Endodermal cell (in vitro differentiated cells): Measurements from ENCODE around the gene SUOX. TPM values are rescaled to one million over a fixed set of nuclear protein-coding genes. Genes with fewer than 3 reads are reported as not detected.
"Not testable (repeated sequence)": the region's sequence is repeated elsewhere in the genome, so short reads cannot be mapped to it uniquely, and the experiment has no call there.

Source experiments
- DNase-seq: peaks from one replicate; pipeline ENCODE4 v3.0.0-alpha.2; 2017
- H3K27ac ChIP-seq: 2 replicates; pipeline ENCODE4 v1.5.1; 2013; ENCODE audit warnings: mild to moderate bottlenecking, low read depth, low read length, moderate library complexity
- H3K27me3 ChIP-seq: 2 replicates; pipeline ENCODE4 v1.6.1; 2013; ENCODE audit warnings: mild to moderate bottlenecking, low read length, moderate library complexity; ENCODE audit not compliant: insufficient read depth, control insufficient read depth, poor library complexity, severe bottlenecking
- H3K36me3 ChIP-seq: 2 replicates; pipeline ENCODE4 v1.7.0; 2013; ENCODE audit warnings: mild to moderate bottlenecking, low read length, moderate library complexity; ENCODE audit not compliant: control insufficient read depth, insufficient read depth
- H3K4me1 ChIP-seq: one replicate; pipeline ENCODE4 v1.7.0; 2013; ENCODE audit warnings: low read length; ENCODE audit not compliant: control insufficient read depth, insufficient read depth
- H3K4me3 ChIP-seq: 2 replicates; pipeline ENCODE4 v1.5.1; 2013; ENCODE audit warnings: mild to moderate bottlenecking, low read length, moderate library complexity
- H3K9ac ChIP-seq: 2 replicates; pipeline ENCODE4 v1.6.1; 2013; ENCODE audit warnings: mild to moderate bottlenecking, low read length, moderate library complexity; ENCODE audit not compliant: poor library complexity, severe bottlenecking; ENCODE audit errors: extremely low read depth
- H3K9me3 ChIP-seq: 2 replicates; pipeline ENCODE4 v1.6.1; 2013; ENCODE audit warnings: mild to moderate bottlenecking, low read length, moderate library complexity; ENCODE audit not compliant: control insufficient read depth
- H3K27ac Mint-ChIP-seq: 2 replicates; pipeline ENCODE4 v1.8.0; 2020; ENCODE audit warnings: mixed read lengths
- H3K27me3 Mint-ChIP-seq: 2 replicates; pipeline ENCODE4 v1.8.0; 2021; ENCODE audit warnings: mild to moderate bottlenecking, mixed read lengths; ENCODE audit not compliant: insufficient read depth
- H3K36me3 Mint-ChIP-seq: 2 replicates; pipeline ENCODE4 v1.8.0; 2020; ENCODE audit warnings: low read depth, mixed read lengths
- H3K4me1 Mint-ChIP-seq: 2 replicates; pipeline ENCODE4 v1.8.0; 2020; ENCODE audit warnings: mixed read lengths
- H3K4me3 Mint-ChIP-seq: 2 replicates; pipeline ENCODE4 v1.8.0; 2020; ENCODE audit warnings: mild to moderate bottlenecking, moderate library complexity, mixed read lengths
- H3K9me3 Mint-ChIP-seq: 2 replicates; pipeline ENCODE4 v1.8.0; 2020; ENCODE audit warnings: mild to moderate bottlenecking, mixed read lengths
- WGBS, 2 experiments: methylation state at CpG; one replicate each; pipeline versions ENCODE4 v1.1.5 to v1.1.7; 2013; ENCODE audit warnings: missing lambda C conversion rate in 2 of 2, mixed read lengths in 1 of 2; ENCODE audit not compliant: insufficient coverage in 1 of 2, insufficient read length in 1 of 2; 5-methylcytosine and 5-hydroxymethylcytosine counted together
- total RNA-seq, 2 donors: library from RNA; stranded (reverse); fragmentation: NEBNext Ultra II Directional in 1 of 2; extraction: Animal tissue kit (Norgen Biotek cat#: 25700) in 1 of 2; gene quantifications; 2 replicates in 1 of 2; 3 replicates in 1 of 2; pipeline ENCODE4 v1.2.1, GENCODE V29; 2021
- TF ChIP-seq, protein P1 (sequence below): fragments of 200-600 bp; sonication (generic); conservative IDR thresholded peaks from 2 replicates; pipeline ENCODE4 v1.5.0; 2021; ENCODE audit warnings: antibody characterized with exemption, mild to moderate bottlenecking

SUOX gene
- total RNA-seq, 2 donors from 2014 or later, result 23.2 to 27.5 TPM

DNA sequence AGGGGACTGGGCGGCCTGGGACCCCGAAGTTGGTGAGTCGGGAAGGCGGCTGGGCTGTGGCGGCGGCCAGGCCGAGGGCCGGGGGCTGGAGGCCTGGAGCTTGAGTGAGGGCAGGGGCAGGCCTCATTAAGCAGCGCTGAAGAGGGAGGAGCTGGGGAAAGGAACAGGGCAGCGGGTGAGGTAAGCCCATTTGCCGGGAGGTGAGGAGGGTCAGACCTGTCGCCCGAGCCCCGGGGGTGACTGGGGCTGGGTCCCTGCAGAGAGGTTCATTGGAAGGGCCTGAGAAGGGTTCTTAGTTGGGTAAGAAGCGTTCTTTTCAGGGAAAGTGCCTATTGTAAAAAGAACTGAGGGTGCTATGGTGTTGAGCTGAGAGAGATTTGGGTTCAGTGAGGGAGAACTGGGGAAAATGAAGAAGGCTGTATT, 22.8 kb upstream of the SUOX start:
- H3K36me3 Mint-ChIP-seq, result peaks cover 53% of the 10 kb centered on the region
- 0% methylated on average over 2 to 15 of the region's 15 CpGs for WGBS, 2 experiments
- no peaks in the 10 kb centered on the region for H3K27me3 ChIP-seq
- no peaks in the 10 kb centered on the region for H3K4me1 ChIP-seq
- H3K9me3 ChIP-seq, result no peaks in the 10 kb centered on the region
- H3K27ac Mint-ChIP-seq, result no peak overlapping the region
- H3K27ac ChIP-seq, result peak overlapping the region; percentile 81
- peak overlapping the region; percentile 86 for H3K4me3 ChIP-seq
- peak overlapping the region; percentile 87 for H3K9ac ChIP-seq
- TF ChIP-seq, protein P1, sequence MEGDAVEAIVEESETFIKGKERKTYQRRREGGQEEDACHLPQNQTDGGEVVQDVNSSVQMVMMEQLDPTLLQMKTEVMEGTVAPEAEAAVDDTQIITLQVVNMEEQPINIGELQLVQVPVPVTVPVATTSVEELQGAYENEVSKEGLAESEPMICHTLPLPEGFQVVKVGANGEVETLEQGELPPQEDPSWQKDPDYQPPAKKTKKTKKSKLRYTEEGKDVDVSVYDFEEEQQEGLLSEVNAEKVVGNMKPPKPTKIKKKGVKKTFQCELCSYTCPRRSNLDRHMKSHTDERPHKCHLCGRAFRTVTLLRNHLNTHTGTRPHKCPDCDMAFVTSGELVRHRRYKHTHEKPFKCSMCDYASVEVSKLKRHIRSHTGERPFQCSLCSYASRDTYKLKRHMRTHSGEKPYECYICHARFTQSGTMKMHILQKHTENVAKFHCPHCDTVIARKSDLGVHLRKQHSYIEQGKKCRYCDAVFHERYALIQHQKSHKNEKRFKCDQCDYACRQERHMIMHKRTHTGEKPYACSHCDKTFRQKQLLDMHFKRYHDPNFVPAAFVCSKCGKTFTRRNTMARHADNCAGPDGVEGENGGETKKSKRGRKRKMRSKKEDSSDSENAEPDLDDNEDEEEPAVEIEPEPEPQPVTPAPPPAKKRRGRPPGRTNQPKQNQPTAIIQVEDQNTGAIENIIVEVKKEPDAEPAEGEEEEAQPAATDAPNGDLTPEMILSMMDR, result no peak
- H3K9me3 Mint-ChIP-seq, result no peaks in the 10 kb centered on the region
- H3K27me3 Mint-ChIP-seq, result no peaks in the 10 kb centered on the region
- peaks cover 66% of the 10 kb centered on the region for H3K36me3 ChIP-seq
- peaks cover 19% of the 10 kb centered on the region for H3K4me1 Mint-ChIP-seq
- peak; percentile 88 for DNase-seq
- H3K4me3 Mint-ChIP-seq, result no peak overlapping the region

DNA sequence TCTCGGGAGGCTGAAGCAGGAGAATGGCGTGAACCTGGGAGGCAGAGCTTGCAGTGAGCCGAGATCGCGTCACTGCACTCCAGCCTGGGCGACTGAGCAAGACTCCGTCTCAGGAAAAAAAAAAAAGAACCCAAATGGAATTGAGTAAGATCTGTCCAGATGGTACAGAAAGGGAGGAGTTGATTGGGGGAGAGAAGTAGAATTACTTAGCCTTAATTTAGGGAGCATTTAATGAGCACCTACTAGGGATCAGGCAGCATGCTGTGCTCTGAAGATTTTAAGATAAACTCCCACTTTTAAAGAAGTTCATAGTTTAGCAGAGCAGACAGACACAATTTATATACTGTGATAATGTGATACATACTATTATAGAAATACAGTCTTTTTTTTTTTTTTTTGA, 18.7 kb upstream of the SUOX start:
- Mint-ChIP-seq H3K27me3 (no peaks in the 10 kb centered on the region), H3K36me3 (peaks cover 64% of the 10 kb centered on the region), H3K27ac (no peak overlapping the region), H3K4me1 (peaks cover 15% of the 10 kb centered on the region), H3K4me3 (no peak overlapping the region), H3K9me3 (no peaks in the 10 kb centered on the region)
- no peak overlapping the region for H3K27ac ChIP-seq
- no peaks in the 10 kb centered on the region for H3K9me3 ChIP-seq
- no peak overlapping the region for H3K4me3 ChIP-seq
- WGBS, 2 experiments, result 93 to 95% methylated on average over 6 to 7 of the region's 7 CpGs
- no peak overlapping the region for H3K9ac ChIP-seq
- TF ChIP-seq, protein P1, result no peak
- H3K27me3 ChIP-seq, result no peaks in the 10 kb centered on the region
- H3K4me1 ChIP-seq, result no peaks in the 10 kb centered on the region
- peaks cover 64% of the 10 kb centered on the region for H3K36me3 ChIP-seq
- no peak for DNase-seq

DNA sequence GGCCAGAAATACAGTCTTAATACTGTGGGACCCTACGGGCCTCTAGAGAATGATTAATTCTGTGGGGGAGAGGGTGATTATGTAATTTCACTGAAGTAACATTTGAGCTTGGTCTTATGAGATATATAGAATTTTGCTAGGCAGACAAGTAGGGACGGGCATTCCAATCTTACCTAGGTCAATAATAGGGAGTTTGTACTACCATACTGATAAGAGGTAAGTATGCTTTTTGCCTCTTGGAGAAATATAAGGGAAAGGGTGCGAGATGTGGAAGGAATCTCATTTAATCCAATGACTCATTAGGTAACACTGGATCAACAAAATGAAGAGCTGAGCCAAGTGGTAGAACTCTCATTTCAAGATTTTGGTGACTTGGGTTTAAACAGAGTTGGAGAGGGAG, 18.0 kb upstream of the SUOX start:
- H3K36me3 ChIP-seq, result peaks cover 71% of the 10 kb centered on the region
- H3K4me1 ChIP-seq, result no peaks in the 10 kb centered on the region
- no peaks in the 10 kb centered on the region for H3K9me3 ChIP-seq
- H3K9ac ChIP-seq, result no peak overlapping the region
- H3K4me3 ChIP-seq, result no peak overlapping the region
- H3K27ac ChIP-seq, result no peak overlapping the region
- Mint-ChIP-seq H3K4me3 (no peak overlapping the region), H3K9me3 (no peaks in the 10 kb centered on the region), H3K27me3 (no peaks in the 10 kb centered on the region), H3K27ac (no peak overlapping the region), H3K4me1 (peaks cover 15% of the 10 kb centered on the region), H3K36me3 (peaks cover 69% of the 10 kb centered on the region)
- no peaks in the 10 kb centered on the region for H3K27me3 ChIP-seq
- 93 to 95% methylated on average over 2 to 3 of the region's 3 CpGs for WGBS, 2 experiments
- DNase-seq, result no peak
- TF ChIP-seq, protein P1, result no peak

DNA sequence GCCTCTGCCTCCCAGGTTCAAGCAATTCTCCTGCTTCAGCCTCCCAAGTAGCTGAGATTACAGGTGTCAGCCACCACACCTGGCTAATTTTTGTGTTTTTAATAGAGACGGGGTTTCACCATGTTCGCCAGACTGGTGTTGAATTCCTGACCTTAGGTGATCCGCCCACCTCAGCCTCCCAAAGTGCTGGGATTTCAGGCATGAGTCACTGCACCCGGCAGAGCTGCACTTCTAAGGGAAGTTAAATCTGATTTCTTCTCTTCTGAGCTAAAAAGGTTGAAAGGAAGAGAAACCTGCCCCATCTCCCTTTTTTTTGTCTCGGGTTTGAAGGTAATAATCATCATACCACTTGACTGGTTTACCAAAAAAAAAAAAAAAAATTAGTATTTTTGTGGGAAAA, 15.2 kb upstream of the SUOX start:
- H3K9me3 Mint-ChIP-seq, H3K4me3 Mint-ChIP-seq, H3K27ac ChIP-seq, DNase-seq, H3K4me1 ChIP-seq, H3K27me3 Mint-ChIP-seq, H3K9ac ChIP-seq, H3K4me1 Mint-ChIP-seq, H3K9me3 ChIP-seq, H3K4me3 ChIP-seq, H3K27ac Mint-ChIP-seq, H3K27me3 ChIP-seq: not testable (repeated sequence)
- 69 to 72% methylated on average over 4 of the region's 5 CpGs for WGBS, 2 experiments
- peaks cover 71% of the 10 kb centered on the region for H3K36me3 Mint-ChIP-seq
- H3K36me3 ChIP-seq, result peaks cover 89% of the 10 kb centered on the region
